GM19452 (cell line): Measurements from ENCODE around the gene NKX6-1.
A peak's percentile ranks its signal among the peaks of the same experiment; 100 is the strongest.

Source experiments
- ATAC-seq: cut with Tn5 transposase; IDR thresholded peaks from one replicate; pipeline ENCODE4 v1.9.1; 2021; ENCODE audit not compliant: unreplicated experiment

Gene NKX6-1

GRCh38 chr4:84498935-84499623 lies at the start of gene NKX6-1:
Gene NKX6-1, minus strand, starts transcription at chr4:84499292. Its CDS starts 1,064 bp downstream, at chr4:84498228.
- ATAC-seq: no peak

- ATAC-seq: no peak
Measured at GRCh38 chr4:84547211-84547610, 48.1 kb upstream of the NKX6-1 start.

- no peak for ATAC-seq
Measured at GRCh38 chr4:84545093-84545492, 46.0 kb upstream of the NKX6-1 start.

- ATAC-seq: no peak
Measured at GRCh38 chr4:84535901-84536300, 36.8 kb upstream of the NKX6-1 start.

GRCh38 chr4:84531689-84532088 lies 32.6 kb upstream of the NKX6-1 start:
- ATAC-seq: no peak

GRCh38 chr4:84530871-84531270 lies 31.8 kb upstream of the NKX6-1 start:
- ATAC-seq: no peak

GRCh38 chr4:84530454-84530853 lies 31.4 kb upstream of the NKX6-1 start:
- ATAC-seq: no peak

- no peak for ATAC-seq
Measured at GRCh38 chr4:84529169-84529751, 30.2 kb upstream of the NKX6-1 start.

GRCh38 chr4:84527391-84527790 lies 28.3 kb upstream of the NKX6-1 start:
- ATAC-seq: no peak

- no peak for ATAC-seq
Measured at GRCh38 chr4:84515075-84515474, 16.0 kb upstream of the NKX6-1 start.

- ATAC-seq: no peak
Measured at GRCh38 chr4:84512277-84512676, 13.2 kb upstream of the NKX6-1 start.

- ATAC-seq: no peak
Measured at GRCh38 chr4:84511703-84512102, 12.6 kb upstream of the NKX6-1 start.

GRCh38 chr4:84507941-84508340 lies 8.8 kb upstream of the NKX6-1 start:
- ATAC-seq: no peak

- ATAC-seq: no peak
Measured at GRCh38 chr4:84504821-84505220, 5.7 kb upstream of the NKX6-1 start.

- peak; percentile 79 for ATAC-seq
Measured at GRCh38 chr4:84503495-84504437, 4.7 kb upstream of the NKX6-1 start.

- no peak for ATAC-seq
Measured at GRCh38 chr4:84502955-84503373, 3.9 kb upstream of the NKX6-1 start.

- ATAC-seq: no peak
Measured at GRCh38 chr4:84502333-84502954, 3.4 kb upstream of the NKX6-1 start.

GRCh38 chr4:84501721-84502267 lies 2.7 kb upstream of the NKX6-1 start:
- no peak for ATAC-seq

GRCh38 chr4:84501202-84501503 lies 2.1 kb upstream of the NKX6-1 start:
- ATAC-seq: no peak

GRCh38 chr4:84500386-84501201 lies 1.5 kb upstream of the NKX6-1 start:
- no peak for ATAC-seq
